MM.1S (cell line): ENCODE data around the gene ALDH3B2.

Source experiments
- DNase-seq: peaks from one replicate; pipeline ENCODE4 v3.0.0-alpha.2; 2015
- H2AFZ ChIP-seq: fragments of 300-600 bp; sonication (generic); 2 replicates; pipeline ENCODE4 v1.6.0; 2016; ENCODE audit warnings: antibody characterized with exemption, low read length
- H3F3A ChIP-seq: fragments of 300-600 bp; sonication (generic); 2 replicates; pipeline ENCODE4 v1.6.1; 2016; ENCODE audit warnings: mild to moderate bottlenecking, antibody characterized with exemption, low read length, moderate library complexity, mixed read lengths; ENCODE audit not compliant: insufficient read depth
- H3K27ac ChIP-seq: fragments of 300-600 bp; sonication (generic); 2 replicates; pipeline ENCODE4 v1.5.1; 2016; ENCODE audit warnings: mild to moderate bottlenecking, low read length
- H3K27me3 ChIP-seq: fragments of 300-600 bp; sonication (generic); replicated peaks from 2 replicates; pipeline ENCODE4 v1.6.0; 2016; ENCODE audit warnings: low read length; ENCODE audit not compliant: insufficient read depth
- H3K36me3 ChIP-seq: fragments of 300-600 bp; sonication (generic); replicated peaks from 2 replicates; pipeline ENCODE4 v1.6.1; 2016; ENCODE audit warnings: mild to moderate bottlenecking, low read length, mixed read lengths; ENCODE audit not compliant: insufficient read depth
- H3K4me1 ChIP-seq: fragments of 300-600 bp; sonication (generic); 2 replicates; pipeline ENCODE4 v1.6.1; 2016; ENCODE audit warnings: low read length, mixed read lengths
- H3K4me2 ChIP-seq: fragments of 300-600 bp; sonication (generic); 2 replicates; pipeline ENCODE4 v1.6.0; 2016; ENCODE audit warnings: low read depth, low read length
- H3K4me3 ChIP-seq: fragments of 300-600 bp; sonication (generic); 2 replicates; pipeline ENCODE4 v1.5.1; 2016; ENCODE audit warnings: low read length, mixed read lengths
- H3K79me2 ChIP-seq: fragments of 300-600 bp; sonication (generic); 2 replicates; pipeline ENCODE4 v1.6.1; 2016; ENCODE audit warnings: mixed run types, low read length, mixed read lengths
- H3K9ac ChIP-seq: fragments of 300-600 bp; sonication (generic); 2 replicates; pipeline ENCODE4 v1.6.1; 2016; ENCODE audit warnings: low read length, mixed read lengths
- H3K9me2 ChIP-seq: fragments of 300-600 bp; sonication (generic); replicated peaks from 2 replicates; pipeline ENCODE4 v1.6.1; 2016; ENCODE audit warnings: mild to moderate bottlenecking, low read length, mixed read lengths; ENCODE audit not compliant: insufficient read depth
- H3K9me3 ChIP-seq: fragments of 300-600 bp; sonication (generic); replicated peaks from 2 replicates; pipeline ENCODE4 v1.6.1; 2016; ENCODE audit warnings: mild to moderate bottlenecking, low read length, mixed read lengths; ENCODE audit not compliant: insufficient read depth
- H4K20me1 ChIP-seq: fragments of 300-600 bp; sonication (generic); 2 replicates; pipeline ENCODE4 v1.6.1; 2016; ENCODE audit warnings: mild to moderate bottlenecking, low read length, moderate library complexity, mixed read lengths; ENCODE audit not compliant: insufficient read depth
- CTCF ChIP-seq: fragments of 300-600 bp; sonication (generic); IDR thresholded peaks from 2 replicates; pipeline ENCODE4 v1.5.1; 2016; ENCODE audit warnings: antibody characterized with exemption, low read length, mixed read lengths
- EZH2 ChIP-seq: fragments of 300-600 bp; sonication (generic); optimal IDR thresholded peaks from 2 replicates; pipeline ENCODE3; 2017; ENCODE audit warnings: low read depth, mild to moderate bottlenecking, antibody characterized with exemption, low read length, mixed read lengths
- EZH2phosphoT487 ChIP-seq: fragments of 300-600 bp; sonication (generic); IDR thresholded peaks from 2 replicates; pipeline ENCODE4 v1.6.1; 2018; ENCODE audit warnings: antibody characterized with exemption, low read length

ALDH3B2 gene

GRCh38 chr11:67644042-67644441, 30.4 kb downstream of the ALDH3B2 start:
- Histone ChIP-seq H3K4me2 (no peak overlapping the region), H3K79me2 (no peaks in the 10 kb centered on the region), H3F3A (peaks cover 15% of the 10 kb centered on the region), H3K9ac (no peak overlapping the region), H4K20me1 (no peaks in the 10 kb centered on the region), H3K4me3 (no peak overlapping the region), H2AFZ (no peak overlapping the region), H3K27ac (no peak overlapping the region), H3K9me2 (no peaks in the 10 kb centered on the region), H3K27me3 (peaks cover 12% of the 10 kb centered on the region), H3K9me3 (no peaks in the 10 kb centered on the region), H3K36me3 (no peaks in the 10 kb centered on the region), H3K4me1 (peaks cover 32% of the 10 kb centered on the region)
- DNase-seq = no peak
- TF ChIP-seq CTCF (peak; percentile 38), EZH2phosphoT487 (no peak), EZH2 (no peak)

GRCh38 chr11:67642173-67643120, 32.0 kb downstream of the ALDH3B2 start:
- H2AFZ ChIP-seq = no peak overlapping the region
- H3K4me2 ChIP-seq = no peak overlapping the region
- H3K79me2 ChIP-seq = no peaks in the 10 kb centered on the region
- DNase-seq = no peak
- H3K4me3 ChIP-seq = no peak overlapping the region
- H3K9me3 ChIP-seq = no peaks in the 10 kb centered on the region
- H3K36me3 ChIP-seq = no peaks in the 10 kb centered on the region
- H3K27me3 ChIP-seq = peaks cover 12% of the 10 kb centered on the region
- TF ChIP-seq CTCF (no peak), EZH2phosphoT487 (no peak), EZH2 (no peak)
- no peaks in the 10 kb centered on the region for H4K20me1 ChIP-seq
- H3K9ac ChIP-seq = no peak overlapping the region
- H3F3A ChIP-seq = no peaks in the 10 kb centered on the region; the same call in 1 of the 2 replicates
- H3K4me1 ChIP-seq = peaks cover 20% of the 10 kb centered on the region
- H3K27ac ChIP-seq = no peak overlapping the region
- H3K9me2 ChIP-seq = no peaks in the 10 kb centered on the region

- H3K9ac ChIP-seq = no peak overlapping the region
- H2AFZ ChIP-seq = no peak overlapping the region
- peaks cover 20% of the 10 kb centered on the region for H3K4me1 ChIP-seq
- no peak for TF ChIP-seq EZH2phosphoT487
- no peak for TF ChIP-seq CTCF
- TF ChIP-seq EZH2 = no peak
- no peak overlapping the region for H3K4me2 ChIP-seq
- peaks cover 12% of the 10 kb centered on the region for H3K27me3 ChIP-seq
- no peaks in the 10 kb centered on the region for H3K36me3 ChIP-seq
- no peaks in the 10 kb centered on the region; the same call in 1 of the 2 replicates for H3F3A ChIP-seq
- no peak overlapping the region for H3K4me3 ChIP-seq
- no peak overlapping the region for H3K27ac ChIP-seq
- H3K79me2 ChIP-seq = no peaks in the 10 kb centered on the region
- H4K20me1 ChIP-seq = no peaks in the 10 kb centered on the region
- H3K9me2 ChIP-seq = no peaks in the 10 kb centered on the region
- DNase-seq = no peak
- no peaks in the 10 kb centered on the region for H3K9me3 ChIP-seq
Measured at GRCh38 chr11:67641338-67642172, 32.9 kb downstream of the ALDH3B2 start.
